IPS-11a (cell line): ENCODE results near the gene MINDY4.

Experiments
- H3K4me3 ChIP-seq: one replicate; pipeline ENCODE4 v1.5.1; 2013; ENCODE audit warnings: low read depth, low read length, control low read depth

The MINDY4 gene

GRCh38 chr7:30912986-30913811 is 142.0 kb downstream of the MINDY4 start:
- no peak overlapping the region for H3K4me3 ChIP-seq

- no peak overlapping the region for H3K4me3 ChIP-seq
Measured at GRCh38 chr7:30913821-30914515, 142.8 kb downstream of the MINDY4 start.

GRCh38 chr7:30914596-30914995 is 143.4 kb downstream of the MINDY4 start:
- H3K4me3 ChIP-seq, result no peak overlapping the region

GRCh38 chr7:30915005-30915601 is 143.9 kb downstream of the MINDY4 start:
- H3K4me3 ChIP-seq, result no peak overlapping the region

GRCh38 chr7:30915751-30916150 is 144.5 kb downstream of the MINDY4 start:
- no peak overlapping the region for H3K4me3 ChIP-seq

- no peak overlapping the region for H3K4me3 ChIP-seq
Measured at GRCh38 chr7:30916255-30916654, 145.0 kb downstream of the MINDY4 start.

- H3K4me3 ChIP-seq, result no peak overlapping the region
Measured at GRCh38 chr7:30916767-30917166, 145.6 kb downstream of the MINDY4 start.

- H3K4me3 ChIP-seq, result no peak overlapping the region
Measured at GRCh38 chr7:30917216-30917893, 146.1 kb downstream of the MINDY4 start.

GRCh38 chr7:30918676-30919075 is 147.5 kb downstream of the MINDY4 start:
- H3K4me3 ChIP-seq, result no peak overlapping the region

- H3K4me3 ChIP-seq, result no peak overlapping the region
Measured at GRCh38 chr7:30920021-30920583, 148.9 kb downstream of the MINDY4 start.

GRCh38 chr7:30920584-30921539 is 149.6 kb downstream of the MINDY4 start:
- H3K4me3 ChIP-seq, result no peak overlapping the region

GRCh38 chr7:30921540-30922401 is 150.6 kb downstream of the MINDY4 start:
- H3K4me3 ChIP-seq, result no peak overlapping the region

GRCh38 chr7:30922596-30922995 is 151.4 kb downstream of the MINDY4 start:
- no peak overlapping the region for H3K4me3 ChIP-seq

GRCh38 chr7:30923009-30923773 is 152.0 kb downstream of the MINDY4 start:
- no peak overlapping the region for H3K4me3 ChIP-seq

GRCh38 chr7:30923774-30924413 is 152.7 kb downstream of the MINDY4 start:
- H3K4me3 ChIP-seq, result no peak overlapping the region

GRCh38 chr7:30924624-30925023 is 153.4 kb downstream of the MINDY4 start:
- H3K4me3 ChIP-seq, result no peak overlapping the region

GRCh38 chr7:30925117-30925516 is 153.9 kb downstream of the MINDY4 start:
- H3K4me3 ChIP-seq, result no peak overlapping the region

- no peak overlapping the region for H3K4me3 ChIP-seq
Measured at GRCh38 chr7:30925913-30926312, 154.7 kb downstream of the MINDY4 start.
